K562 (cell line): ENCODE data around the gene DTNBP1.

Experiments used
- CEBPG ChIP-seq, 3 experiments: fragments of 200-800 bp in 1 of 3; sonication (Bioruptor generic) in 1 of 3; sonication (generic) in 1 of 3; formaldehyde crosslinking in 1 of 3; IDR thresholded peaks in 2 of 3; conservative IDR thresholded peaks in 1 of 3; 2 replicates each; pipeline versions ENCODE4 v1.6.1 to v1.8.0; 2016 to 2022; ENCODE audit warnings: missing compliant biosample characterization in 2 of 3, missing genetic modification characterization in 2 of 3, mild to moderate bottlenecking in 1 of 3, missing genetic modification reagents in 1 of 3
- JUND ChIP-seq, 2 experiments: IDR thresholded peaks; 2 replicates in 1 of 2; 3 replicates in 1 of 2; pipeline ENCODE4 v1.6.1; 2011; ENCODE audit warnings: borderline replicate concordance in 2 of 2, low read depth in 2 of 2, low read length in 2 of 2, improper control_type of control experiment in 1 of 2, missing biosample characterization in 1 of 2, missing genetic modification characterization in 1 of 2, missing genetic modification reagents in 1 of 2
- MYBL2 ChIP-seq, 2 experiments: fragments of 450-650 bp in 1 of 2; sonication (generic) in 1 of 2; formaldehyde crosslinking in 1 of 2; IDR thresholded peaks; 2 replicates each; pipeline versions ENCODE4 v1.6.1 to v1.8.1; 2017 to 2022; ENCODE audit warnings: borderline replicate concordance in 1 of 2, inconsistent platforms in 1 of 2, low read depth in 1 of 2, mild to moderate bottlenecking in 1 of 2, missing genetic modification reagents in 1 of 2, moderate library complexity in 1 of 2
- PHF8 ChIP-seq: fragments of 200-600 bp; sonication (generic); IDR thresholded peaks from 2 replicates; pipeline ENCODE4 v1.6.1; 2012; ENCODE audit warnings: mixed run types, mild to moderate bottlenecking, inconsistent platforms, low read length, moderate library complexity, borderline replicate concordance
- USF2 ChIP-seq: sonication (generic); formaldehyde crosslinking; IDR thresholded peaks from 2 replicates; pipeline ENCODE4 v1.5.0; 2020; ENCODE audit warnings: missing genetic modification reagents
- XRCC5 ChIP-seq: fragments of 200-400 bp; formaldehyde crosslinking; IDR thresholded peaks from 2 replicates; pipeline ENCODE4 v1.6.1; 2017; ENCODE audit warnings: low read depth, mild to moderate bottlenecking, low read length
- ZBTB40 ChIP-seq, 2 experiments: fragments of 450-650 bp in 1 of 2; sonication (generic) in 1 of 2; formaldehyde crosslinking in 1 of 2; IDR thresholded peaks; 2 replicates each; pipeline versions ENCODE4 v1.7.1 to v1.9.0; 2016 to 2022; ENCODE audit warnings: inconsistent platforms in 1 of 2, mild to moderate bottlenecking in 1 of 2, missing genetic modification reagents in 1 of 2
- ZZZ3 ChIP-seq: fragments of 450-650 bp; IDR thresholded peaks from 2 replicates; pipeline ENCODE4 v1.6.1; 2016; ENCODE audit warnings: antibody characterized with exemption, mild to moderate bottlenecking, moderate library complexity

GRCh38 chr6:15489261-15489962 lies 173.4 kb downstream of the DTNBP1 start:
- TF ChIP-seq PHF8 (no peak), XRCC5 (no peak), ZZZ3 (no peak), JUND (IDR thresholded peaks at IDR 0.05; ENCODE audit: borderline replicate concordance, low read depth, low read length) (no peak), JUND (tag; IDR thresholded peaks at IDR 0.05; ENCODE audit: borderline replicate concordance, low read depth, low read length) (no peak), CEBPG (CRISPR knock-in tag; IDR thresholded peaks at IDR 0.05) (no peak), CEBPG (tag; conservative IDR thresholded peaks at IDR 0.05 in 1 of 2, IDR thresholded peaks at IDR 0.05 in 1 of 2) (no peak), ZBTB40 (IDR thresholded peaks at IDR 0.05) (no peak), ZBTB40 (CRISPR knock-in tag; IDR thresholded peaks at IDR 0.05) (no peak), USF2 (CRISPR knock-in tag) (no peak), MYBL2 (IDR thresholded peaks at IDR 0.05; ENCODE audit: low read depth) (no peak), MYBL2 (CRISPR knock-in tag; IDR thresholded peaks at IDR 0.05; ENCODE audit: borderline replicate concordance) (no peak)
